Germinal center (tissue), 1 donor: ENCODE results near the gene PREPL.
"Not testable (repeated sequence)": the region's sequence is repeated elsewhere in the genome, so short reads cannot be mapped to it uniquely, and the experiment has no call there.

Source experiments
- DNase-seq: peaks from one replicate; pipeline ENCODE4 v3.0.0; 2012; ENCODE audit warnings: mixed read lengths, low spot score

The PREPL gene

GRCh38 chr2:44348400-44348799, 12.9 kb downstream of the PREPL start:
- no peak for DNase-seq

GRCh38 chr2:44347526-44347925, 13.8 kb downstream of the PREPL start:
- DNase-seq = no peak

- DNase-seq = no peak
These were observed 18.4 kb downstream of the PREPL start for GRCh38 chr2:44342854-44343253.

GRCh38 chr2:44335806-44336538, 25.3 kb downstream of the PREPL start:
- no peak for DNase-seq

- DNase-seq = no peak
These were observed 27.3 kb downstream of the PREPL start for GRCh38 chr2:44333994-44334393.

- no peak for DNase-seq
These were observed 30.5 kb downstream of the PREPL start for GRCh38 chr2:44330801-44331200.

GRCh38 chr2:44329343-44329742, 32.0 kb downstream of the PREPL start:
- no peak for DNase-seq

GRCh38 chr2:44328750-44329149, 32.5 kb downstream of the PREPL start:
- DNase-seq = no peak

GRCh38 chr2:44326548-44327264, 34.6 kb downstream of the PREPL start:
- no peak for DNase-seq

- DNase-seq = no peak
These were observed 35.4 kb downstream of the PREPL start for GRCh38 chr2:44325897-44326296.

GRCh38 chr2:44324971-44325426, 36.3 kb downstream of the PREPL start:
- DNase-seq = no peak

GRCh38 chr2:44321360-44321759, 39.9 kb downstream of the PREPL start:
- no peak for DNase-seq

GRCh38 chr2:44320832-44321231, 40.5 kb downstream of the PREPL start:
- DNase-seq = no peak

- no peak for DNase-seq
These were observed 45.3 kb downstream of the PREPL start for GRCh38 chr2:44315945-44316344.

- no peak for DNase-seq
These were observed 46.9 kb downstream of the PREPL start for GRCh38 chr2:44314362-44314761.

GRCh38 chr2:44310287-44310686, 51.0 kb downstream of the PREPL start:
- no peak for DNase-seq

GRCh38 chr2:44305882-44306281, 55.4 kb downstream of the PREPL start:
- DNase-seq = no peak

GRCh38 chr2:44304258-44304657, 57.0 kb downstream of the PREPL start:
- no peak for DNase-seq

GRCh38 chr2:44303766-44304165, 57.5 kb downstream of the PREPL start:
- not testable (repeated sequence) for DNase-seq

GRCh38 chr2:44301111-44301510, 60.2 kb downstream of the PREPL start:
- no peak for DNase-seq

GRCh38 chr2:44299635-44300034, 61.7 kb downstream of the PREPL start:
- no peak for DNase-seq

- no peak for DNase-seq
These were observed 63.9 kb downstream of the PREPL start for GRCh38 chr2:44297431-44297830.

GRCh38 chr2:44296653-44297052, 64.6 kb downstream of the PREPL start:
- DNase-seq = no peak
